Loucy (cell line): ENCODE results near the gene ORC6.

Experiments used
- CTCF ChIP-seq: fragments of 200-600 bp; sonication (generic); conservative IDR thresholded peaks from 2 replicates; pipeline ENCODE4 v1.5.1; 2014; ENCODE audit warnings: mild to moderate bottlenecking, antibody characterized with exemption, low read length
- EZH2phosphoT487 ChIP-seq: fragments of 200-600 bp; IDR thresholded peaks from 2 replicates; pipeline ENCODE4 v1.6.1; 2018; ENCODE audit warnings: antibody characterized with exemption, mild to moderate bottlenecking, moderate library complexity, borderline replicate concordance

- TF ChIP-seq CTCF: no peak
- no peak for TF ChIP-seq EZH2phosphoT487
Observed at GRCh38 chr16:46651305-46651704, 38.2 kb upstream of the ORC6 start.
